GM21423 (cell line): Measurements from ENCODE around the gene BORCS6.

Experiments
- ATAC-seq: cut with Tn5 transposase; IDR thresholded peaks from one replicate; pipeline ENCODE4 v1.9.1; 2021; ENCODE audit warnings: mild to moderate bottlenecking, moderate library complexity; ENCODE audit not compliant: unreplicated experiment

Gene BORCS6

DNA sequence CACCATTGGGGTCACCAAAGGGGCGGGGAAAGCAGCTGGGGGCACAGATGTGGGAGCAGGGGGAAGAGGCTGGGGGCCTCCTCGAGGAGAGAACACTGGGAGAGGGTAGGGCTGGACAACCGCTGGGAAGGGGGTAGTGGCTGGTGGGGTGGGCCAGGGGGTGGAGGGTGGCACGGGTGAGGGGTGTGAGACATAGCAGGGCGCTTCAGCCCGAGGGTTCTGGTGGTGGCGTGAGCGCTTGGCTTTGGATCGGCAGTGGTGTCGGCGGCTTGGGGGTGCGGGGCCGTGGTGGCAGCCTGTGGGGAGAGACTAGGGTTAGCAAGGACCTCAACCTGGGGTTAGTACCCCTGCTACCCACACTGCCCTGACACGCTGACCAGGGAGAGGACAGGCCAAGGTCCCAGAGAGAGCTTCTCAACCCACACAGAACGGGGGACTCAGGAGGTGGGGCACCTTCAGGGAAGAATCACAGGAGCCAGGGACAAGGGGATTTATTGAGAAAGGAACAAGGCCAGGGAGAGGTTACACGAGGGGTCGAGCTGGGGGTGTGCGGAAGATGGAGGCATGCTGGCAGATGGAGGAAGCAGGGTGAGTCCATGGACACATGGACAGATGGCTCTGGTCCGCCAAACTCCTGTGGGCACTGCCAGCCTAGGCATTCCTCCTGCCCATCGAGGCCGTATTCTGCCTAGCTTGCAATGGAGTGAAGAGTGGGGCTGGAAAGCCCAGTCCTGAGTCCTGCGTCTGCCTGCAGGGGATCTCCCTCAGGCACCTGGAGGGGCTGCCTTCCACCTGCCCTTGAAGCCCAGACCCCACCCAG is 46.2 kb downstream of the BORCS6 start:
- no peak for ATAC-seq

DNA sequence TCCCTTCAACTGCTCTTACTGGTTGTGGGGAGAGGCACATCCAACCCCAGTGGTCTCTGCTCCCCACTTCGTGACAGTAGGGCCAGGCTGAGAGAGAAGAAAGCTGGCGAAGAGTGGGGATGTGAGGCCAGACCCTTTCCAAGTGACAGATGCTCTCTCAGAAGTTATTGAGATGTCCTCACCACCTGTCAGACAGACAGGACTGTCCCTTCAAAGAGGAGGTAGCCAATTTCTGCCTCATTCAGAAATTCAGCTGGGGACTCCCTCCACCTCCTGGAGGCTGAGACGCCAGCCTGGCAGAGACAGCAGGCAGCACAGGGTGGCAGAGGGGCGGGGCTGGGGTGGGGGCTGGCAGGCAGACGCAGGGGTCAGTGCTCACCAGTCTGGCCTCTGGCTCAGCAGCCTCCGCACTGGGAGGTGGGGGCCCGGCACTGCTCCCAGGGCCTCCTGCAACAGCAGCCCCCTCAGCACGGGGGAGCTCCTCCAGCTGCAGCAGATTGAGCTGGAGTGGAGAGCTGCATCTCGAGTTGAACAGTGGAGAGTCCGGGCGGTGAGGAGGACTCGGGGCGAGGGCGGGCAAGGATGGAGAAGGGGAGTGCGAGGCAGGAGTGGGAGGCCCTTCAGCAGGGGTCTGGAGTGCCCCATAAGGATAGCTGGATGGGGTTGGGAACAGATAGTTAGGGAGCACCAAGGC is 46.9 kb downstream of the BORCS6 start:
- ATAC-seq, result no peak

DNA sequence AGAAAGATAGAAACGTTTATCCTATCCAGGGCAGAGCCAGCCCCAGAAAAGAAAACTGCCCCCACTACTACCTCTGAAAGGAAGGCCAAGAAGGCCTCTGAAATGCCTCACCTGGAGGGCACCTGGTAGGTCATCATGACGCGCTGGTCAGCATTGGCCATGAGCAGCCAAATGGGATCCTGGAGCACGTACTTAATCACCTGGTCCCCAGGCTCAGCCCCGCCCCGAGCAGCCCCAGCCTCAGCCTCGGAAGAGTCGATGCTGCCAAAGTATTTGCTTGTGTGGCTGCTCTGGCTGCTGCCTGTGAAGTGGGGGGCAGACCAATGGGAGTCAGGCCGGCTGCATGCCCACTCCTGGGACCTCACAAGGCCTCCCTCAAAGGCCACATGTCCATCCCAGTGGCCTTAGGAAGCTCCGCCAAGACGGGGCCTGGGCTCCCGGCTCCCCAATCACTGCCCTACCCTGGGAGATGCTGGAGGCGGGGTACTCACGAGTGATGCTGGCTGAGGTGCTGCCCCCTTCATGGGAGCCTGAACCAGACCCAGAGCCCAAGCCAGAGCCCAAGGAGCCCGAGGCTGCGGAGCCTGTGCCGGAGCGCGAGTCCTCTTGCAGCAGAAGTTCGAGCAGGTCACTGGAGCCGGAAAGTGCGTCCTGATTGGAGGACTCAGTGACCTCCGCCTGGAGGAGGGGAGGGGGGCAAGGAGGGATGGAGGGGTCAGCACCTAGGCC is 47.7 kb downstream of the BORCS6 start:
- no peak for ATAC-seq

DNA sequence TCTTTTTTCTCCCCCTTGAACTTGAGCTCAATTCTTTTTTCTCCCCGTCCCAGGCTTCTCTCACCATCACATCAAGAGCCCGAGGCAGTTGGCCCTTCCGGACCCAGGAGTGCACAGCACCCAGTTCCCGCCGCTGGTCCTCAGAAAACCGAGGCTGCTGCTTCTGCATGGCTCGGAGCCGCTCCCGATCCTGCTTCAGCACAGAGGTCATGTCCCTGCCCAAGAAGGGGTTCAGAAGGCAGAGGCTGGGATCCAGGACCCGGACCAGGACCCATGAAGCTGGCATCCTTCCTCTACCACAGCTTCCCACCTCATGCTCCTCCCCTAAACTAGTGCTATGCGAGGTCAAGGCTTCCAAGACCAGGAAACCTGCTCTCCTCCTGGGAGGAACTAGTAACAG is 48.2 kb downstream of the BORCS6 start:
- ATAC-seq, result no peak

DNA sequence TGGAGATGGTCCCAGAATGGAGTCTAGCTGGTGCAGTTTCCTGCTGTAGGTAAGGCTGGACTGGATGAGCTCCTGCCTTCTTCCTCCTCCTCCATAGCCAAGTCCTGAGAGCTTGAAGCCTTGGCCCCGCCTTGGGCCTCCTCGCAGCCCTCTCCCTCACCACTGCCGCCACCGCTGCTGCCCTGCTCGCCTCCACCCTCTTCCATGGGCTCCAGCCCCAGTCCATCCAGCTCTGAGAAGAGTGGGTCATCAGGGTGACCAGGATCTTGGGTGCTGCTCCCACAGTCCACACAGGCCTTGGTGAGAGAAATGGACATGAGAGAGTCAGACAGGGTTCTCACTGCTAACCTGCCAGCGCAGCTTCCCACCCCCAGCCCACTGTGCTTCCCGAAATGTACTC is 48.9 kb downstream of the BORCS6 start:
- ATAC-seq, result no peak

DNA sequence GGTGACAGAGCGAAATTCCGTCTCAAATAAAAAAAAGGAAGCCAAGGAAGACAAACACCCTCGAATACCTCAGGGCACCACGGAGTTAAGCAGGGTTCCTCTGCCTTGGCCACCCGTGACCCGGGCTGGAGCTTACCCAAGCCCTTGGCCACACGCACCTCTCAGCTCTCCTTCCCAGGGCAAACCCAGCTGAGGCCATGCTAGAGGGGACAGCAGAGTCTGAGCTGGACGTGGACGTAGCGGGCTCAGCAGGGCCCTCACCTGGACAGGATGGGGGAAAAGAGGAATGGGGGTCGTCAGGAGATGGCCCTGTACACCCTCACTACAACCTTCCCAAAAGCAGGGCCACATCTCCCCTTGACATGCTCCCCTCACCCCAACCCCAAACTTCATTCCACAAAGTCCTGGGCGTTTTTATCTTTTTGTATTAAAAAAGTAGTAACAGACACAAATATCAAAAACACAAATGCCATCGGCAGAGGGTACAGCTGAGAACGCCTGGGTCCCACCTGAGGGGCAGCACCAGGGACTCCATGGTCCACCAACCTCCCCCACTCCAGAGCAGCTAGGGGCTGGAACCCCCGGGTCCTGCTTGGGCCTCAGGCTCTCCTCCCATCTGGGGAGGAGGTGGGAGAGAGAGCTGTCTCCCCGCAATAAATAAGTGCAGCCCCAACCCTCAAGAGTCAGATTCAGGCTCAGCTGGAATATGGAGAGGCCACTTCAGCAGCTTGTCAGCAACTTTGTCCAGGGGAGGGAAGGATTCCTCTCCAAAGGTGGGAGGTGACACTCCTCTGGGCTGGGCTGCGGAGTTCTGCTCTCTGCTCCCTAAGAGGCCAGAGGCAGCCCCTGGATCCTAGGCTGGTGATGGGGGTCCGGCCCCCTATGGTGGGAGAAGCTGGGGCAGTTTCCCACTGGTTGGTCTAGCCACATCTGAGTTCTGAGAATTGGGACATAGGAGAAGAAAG is 49.6 kb downstream of the BORCS6 start:
- ATAC-seq, result no peak

DNA sequence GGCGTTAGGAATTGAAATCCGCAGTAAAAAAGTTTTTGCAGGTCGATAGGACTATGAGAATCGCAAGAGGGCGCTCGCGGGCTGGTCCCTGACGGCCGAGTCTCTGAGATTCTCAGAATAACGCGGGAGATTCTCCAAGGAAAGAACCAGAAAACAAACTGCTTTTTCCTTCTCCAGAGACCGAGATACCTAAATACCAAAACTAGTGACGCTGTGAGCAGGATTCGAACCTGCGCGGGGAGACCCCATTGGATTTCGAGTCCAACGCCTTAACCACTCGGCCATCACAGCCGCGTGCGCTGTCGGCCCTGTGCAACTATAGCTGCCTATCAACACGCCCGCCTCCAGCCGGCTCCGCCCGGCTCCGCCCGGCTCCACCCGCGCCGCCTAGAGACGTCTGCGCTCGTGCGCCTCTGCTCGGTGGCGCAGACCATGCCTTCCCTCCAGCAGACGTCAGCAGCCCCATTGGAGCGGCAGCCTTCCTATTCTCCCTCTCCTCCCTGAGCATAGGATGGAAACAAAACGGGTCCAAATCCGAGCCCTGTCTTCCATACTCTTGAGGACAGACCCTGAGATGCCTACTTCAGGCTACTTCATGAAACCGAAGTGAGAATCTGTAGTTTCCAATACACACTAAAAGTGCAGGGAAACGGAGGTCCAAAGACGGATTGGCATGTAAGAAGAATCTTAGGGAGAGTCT is 51.2 kb downstream of the BORCS6 start:
- peak; percentile 81 for ATAC-seq

DNA sequence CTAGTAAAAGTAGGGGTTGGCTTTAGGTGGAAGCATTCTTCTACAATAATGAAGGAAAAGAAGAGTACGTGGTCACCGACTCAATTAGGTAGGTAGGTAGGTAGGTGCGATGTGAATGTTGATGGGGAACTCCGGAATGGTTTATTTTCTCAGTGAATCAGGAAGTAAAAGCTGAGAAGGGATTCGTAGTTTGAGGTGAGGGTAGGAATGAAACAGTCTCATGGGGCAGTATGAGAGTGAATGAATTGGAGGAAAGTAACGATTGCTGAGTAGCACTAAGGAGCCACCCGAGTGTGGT is 51.7 kb downstream of the BORCS6 start:
- ATAC-seq, result no peak
